ENCODE data around the gene HBEGF.

The HBEGF gene

DNA sequence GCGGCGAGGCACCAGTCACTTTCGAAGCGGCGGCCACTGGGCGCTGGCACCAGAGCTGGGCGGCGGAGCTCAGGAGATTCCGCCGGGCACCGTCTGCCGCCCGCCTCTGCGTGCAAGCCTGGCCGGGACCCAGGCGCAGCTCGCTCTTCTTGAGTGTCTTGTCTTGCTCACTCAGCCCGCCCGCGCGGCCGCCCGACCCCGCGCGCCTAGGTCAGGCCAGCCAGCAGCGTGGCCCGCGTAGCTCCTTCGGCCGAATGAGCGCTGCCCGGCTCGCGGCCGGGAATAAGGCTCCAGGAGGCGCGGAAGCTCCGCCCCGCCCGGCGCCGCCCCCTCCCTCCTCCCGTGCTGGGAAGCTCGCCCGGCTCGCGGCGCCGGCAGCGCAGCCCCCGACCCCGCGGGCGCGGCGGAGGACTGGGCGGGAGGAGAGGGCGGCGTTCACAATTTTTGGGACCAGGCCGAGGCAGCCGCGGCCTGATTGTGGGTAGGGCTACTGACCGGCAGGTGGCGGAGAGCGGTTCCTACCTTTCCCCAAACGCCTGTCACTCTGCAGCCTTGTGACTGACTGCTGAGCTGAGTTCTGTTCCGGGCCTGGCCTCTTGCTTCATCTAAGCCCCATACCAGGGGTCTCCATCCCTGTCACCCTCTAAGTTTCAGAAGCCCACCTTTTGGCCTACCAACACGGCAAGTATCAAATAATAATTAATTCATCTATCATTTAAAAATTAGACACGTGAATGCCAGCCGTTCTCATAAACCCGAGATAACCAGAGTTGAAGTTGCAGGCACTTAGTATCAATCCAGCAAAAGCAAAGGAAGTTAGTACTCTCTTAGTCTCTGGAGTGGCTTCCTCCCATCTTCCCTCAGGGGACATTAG, at the start of gene HBEGF:
HBEGF (minus strand) TSS at position 256 of the 874 bp plus-strand sequence. CDS start 275 bp downstream, outside the sequence.
- peak; percentile 55 for DNase-seq

DNA sequence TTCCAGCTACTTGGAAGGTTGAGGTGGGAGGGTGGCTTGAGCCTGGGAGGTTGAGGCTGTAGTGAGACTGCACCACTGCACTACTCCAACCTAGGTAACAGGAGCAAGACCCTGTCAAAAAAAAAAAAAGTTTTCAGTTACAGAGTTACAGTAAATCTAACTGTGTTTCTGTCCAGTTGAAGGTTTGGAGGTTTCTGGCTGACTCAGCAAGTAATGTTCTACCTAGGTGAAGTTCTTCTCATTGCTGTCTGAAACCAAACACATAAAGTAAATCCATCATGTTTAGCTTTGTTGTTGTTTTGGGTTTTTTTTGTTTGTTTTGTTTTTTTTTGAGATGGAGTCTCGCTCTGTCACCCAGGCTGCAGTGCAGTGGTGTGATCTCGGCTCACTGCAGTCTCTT, 47.3 kb upstream of the HBEGF start:
- no peak for DNase-seq

- no peak for DNase-seq
Measured at GRCh38 chr5:140391732-140392131, 45.3 kb upstream of the HBEGF start.

DNA sequence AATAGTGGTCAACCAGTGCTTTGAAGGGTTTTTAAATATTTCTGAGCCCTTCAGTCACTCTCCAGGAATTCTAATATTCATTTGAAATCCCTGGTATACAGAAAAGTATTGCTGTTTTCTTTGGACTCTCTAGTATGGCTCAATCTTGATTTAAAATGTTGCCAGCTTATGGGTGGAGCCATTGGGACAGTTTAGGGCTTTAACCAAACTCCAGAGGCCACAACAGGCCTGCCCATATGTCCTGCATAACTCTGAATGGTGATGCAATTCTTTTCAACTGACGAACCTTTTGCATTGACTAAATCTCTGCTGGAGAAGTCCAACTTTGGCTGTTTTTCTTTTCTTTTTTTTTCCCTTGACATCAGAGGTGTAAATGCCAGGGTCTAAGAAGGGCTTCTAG, 44.9 kb upstream of the HBEGF start:
- DNase-seq: no peak

DNA sequence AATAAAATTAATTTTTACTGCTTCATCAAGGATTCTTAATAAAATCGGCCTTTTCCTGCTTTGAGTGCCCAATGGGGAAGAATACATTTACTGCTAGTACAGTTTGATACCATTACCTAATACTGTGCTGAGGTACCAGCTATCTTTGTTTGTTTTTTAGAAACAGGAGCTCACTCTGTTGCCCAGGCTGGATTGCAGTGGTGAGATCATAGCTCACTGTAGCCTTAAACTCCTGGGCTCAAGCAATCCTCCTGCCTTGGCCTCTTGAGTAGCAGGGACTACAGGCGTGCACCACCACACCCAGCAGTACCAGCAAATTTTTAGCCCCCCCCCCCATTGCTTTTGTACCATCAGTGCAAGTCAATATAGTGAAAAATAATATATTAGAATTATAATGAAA, 41.6 kb upstream of the HBEGF start:
- no peak for DNase-seq

- DNase-seq: no peak
Measured at GRCh38 chr5:140383300-140383699, 36.9 kb upstream of the HBEGF start.

DNA sequence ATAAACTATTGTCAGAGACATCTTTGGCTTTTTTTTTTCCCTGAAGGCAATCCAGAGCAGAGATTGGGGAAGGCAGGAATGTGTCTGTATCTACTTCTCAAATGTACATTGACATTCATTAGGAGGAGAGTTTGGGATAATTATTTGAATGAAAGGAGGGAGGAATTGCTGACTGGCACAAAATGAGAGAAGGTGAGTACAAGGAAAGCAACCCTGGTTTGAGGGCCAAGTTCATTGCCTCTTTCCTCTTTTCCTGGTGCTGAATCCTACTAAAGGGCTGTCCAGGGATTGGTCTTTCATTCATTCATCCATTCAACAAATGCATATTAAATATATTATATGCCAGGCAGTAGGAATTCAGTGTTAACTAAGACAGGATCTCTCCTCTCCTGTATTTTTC, 36.5 kb upstream of the HBEGF start:
- DNase-seq: no peak

GRCh38 chr5:140381972-140382371, 35.6 kb upstream of the HBEGF start:
- no peak for DNase-seq

DNA sequence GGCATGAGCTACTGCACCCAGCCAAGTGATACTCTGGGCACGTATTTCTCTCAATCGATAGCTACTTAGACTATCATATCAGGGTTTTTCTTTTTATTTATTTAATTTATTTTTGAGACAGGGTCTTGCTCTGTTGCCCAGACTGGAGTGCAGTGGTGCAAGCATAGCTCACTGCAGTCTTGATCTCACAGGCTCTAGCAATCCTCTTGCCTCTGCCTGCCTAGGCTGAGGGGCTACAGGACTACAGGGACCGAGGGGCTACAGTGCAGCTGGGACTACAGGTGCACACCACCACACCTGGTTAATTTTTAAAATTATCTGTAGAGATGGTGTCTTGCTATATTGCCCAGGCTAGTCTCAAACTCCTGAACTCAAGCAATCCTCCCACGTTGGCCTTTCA, 34.9 kb upstream of the HBEGF start:
- DNase-seq: no peak

DNA sequence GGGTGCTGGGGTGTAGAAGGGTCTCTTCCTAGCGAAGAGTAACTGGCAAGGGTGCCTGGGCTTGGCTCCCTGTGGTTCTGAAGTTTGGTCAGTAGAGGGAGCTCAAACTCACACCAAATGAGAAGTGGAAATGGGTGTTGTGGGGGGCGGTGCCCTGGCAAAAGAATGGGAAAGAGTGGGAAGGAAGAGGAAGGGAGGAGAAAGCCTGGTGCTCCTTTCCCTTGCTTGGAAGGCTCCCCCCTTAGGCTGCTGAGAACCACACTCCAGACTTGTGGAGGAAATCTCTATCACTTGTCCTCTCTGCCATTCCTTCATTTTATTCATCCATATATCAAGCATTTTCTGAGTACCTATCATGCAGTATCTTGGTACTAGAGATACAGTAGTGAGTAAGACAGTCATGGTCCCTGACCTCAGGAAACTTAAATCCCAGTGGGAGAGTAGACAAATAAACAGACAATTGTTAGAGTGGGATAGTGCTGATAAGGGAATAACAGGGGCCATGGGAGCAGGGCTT, 26.6 kb upstream of the HBEGF start:
- DNase-seq: peak; percentile 51

GRCh38 chr5:140371356-140372151, 25.2 kb upstream of the HBEGF start:
- DNase-seq: no peak

- no peak for DNase-seq
Measured at GRCh38 chr5:140367256-140368013, 21.0 kb upstream of the HBEGF start.

- DNase-seq: no peak
Measured at GRCh38 chr5:140366589-140367255, 20.3 kb upstream of the HBEGF start.

GRCh38 chr5:140365941-140366340, 19.5 kb upstream of the HBEGF start:
- DNase-seq: no peak

DNA sequence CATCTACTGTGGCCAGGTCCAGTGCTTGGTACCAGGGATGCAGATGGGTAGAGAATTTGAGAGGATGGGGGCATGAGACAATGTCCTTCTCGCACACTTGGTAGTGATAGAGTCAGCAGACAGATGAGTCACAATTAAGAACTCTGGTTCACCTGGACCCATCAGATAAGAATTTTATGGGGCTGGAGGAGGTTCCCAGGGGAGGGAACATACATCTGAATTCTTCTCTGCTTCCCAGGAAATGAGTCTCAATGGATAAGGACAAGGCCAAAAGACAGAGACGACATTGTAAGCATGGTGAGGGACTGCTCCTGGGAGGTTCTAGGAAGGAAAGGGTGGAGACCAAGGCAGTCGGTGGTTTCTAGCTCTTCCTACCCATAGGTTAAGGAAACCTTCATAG, 18.9 kb upstream of the HBEGF start:
- no peak for DNase-seq

DNA sequence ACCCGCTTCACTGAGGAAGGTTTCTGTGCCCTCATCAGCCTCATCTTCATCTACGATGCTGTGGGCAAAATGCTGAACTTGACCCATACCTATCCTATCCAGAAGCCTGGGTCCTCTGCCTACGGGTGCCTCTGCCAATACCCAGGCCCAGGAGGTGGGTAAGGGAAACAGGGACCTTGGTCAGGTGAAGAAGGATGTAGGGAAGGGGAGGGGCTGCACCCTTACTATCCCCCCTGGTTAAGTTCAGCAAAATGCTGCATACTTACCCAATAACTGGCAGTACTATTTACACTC, 18.0 kb upstream of the HBEGF start:
- no peak for DNase-seq

GRCh38 chr5:140363631-140364471, 17.4 kb upstream of the HBEGF start:
- no peak for DNase-seq

DNA sequence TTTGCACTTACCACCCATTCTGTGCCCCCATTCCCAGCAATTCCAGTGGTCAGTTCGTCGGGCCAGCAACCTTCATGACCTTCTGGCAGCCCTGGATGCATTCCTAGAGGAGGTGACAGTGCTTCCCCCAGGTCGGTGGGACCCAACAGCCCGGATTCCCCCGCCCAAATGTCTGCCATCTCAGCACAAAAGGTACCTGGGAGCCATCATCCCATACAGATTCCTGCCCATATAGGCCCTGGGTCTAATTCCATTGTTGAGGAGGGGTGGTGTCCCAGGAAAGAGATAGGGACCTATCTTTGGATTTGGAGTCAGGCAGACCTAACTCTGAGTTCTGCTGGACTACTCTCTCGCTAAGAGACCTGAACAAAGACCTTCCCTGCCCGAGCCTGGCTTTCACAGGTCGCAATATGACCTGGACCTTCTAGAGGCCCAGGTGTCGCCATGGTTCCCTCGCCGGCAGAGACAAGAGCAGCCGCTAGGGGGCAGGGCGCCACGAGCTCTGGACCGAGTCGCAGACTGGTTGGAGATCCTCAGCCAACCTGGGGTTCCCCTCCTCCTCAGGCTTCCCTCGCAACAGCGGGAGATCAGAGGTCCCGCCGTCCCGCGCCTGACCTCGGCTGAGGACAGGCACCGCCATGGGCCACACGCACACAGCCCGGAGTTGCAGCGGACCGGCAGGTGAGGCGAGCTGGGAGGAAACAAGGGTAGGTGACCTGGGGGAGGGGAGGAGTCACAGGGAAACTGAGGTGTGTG, 16.6 kb upstream of the HBEGF start:
- DNase-seq: peak; percentile 56

DNA sequence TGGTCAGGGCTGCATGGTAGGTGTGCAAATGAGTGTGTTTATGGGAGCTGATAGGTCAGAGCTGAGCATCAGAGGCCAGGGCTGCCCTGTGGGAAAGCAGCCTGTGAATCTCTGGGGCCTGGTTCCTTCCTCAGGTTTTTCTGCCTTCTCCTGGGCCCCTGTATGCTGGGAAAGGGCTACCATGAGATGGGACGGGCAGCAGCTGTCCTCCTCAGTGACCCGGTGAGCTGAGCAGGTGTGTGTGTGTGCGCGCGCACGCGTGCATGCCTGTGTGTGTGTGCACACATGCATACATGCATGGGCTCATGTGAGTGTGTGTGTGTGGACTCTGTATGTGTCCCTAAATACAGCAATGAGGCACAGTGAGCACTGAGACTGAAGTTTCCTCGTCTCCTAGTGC, 15.9 kb upstream of the HBEGF start:
- DNase-seq: no peak

DNA sequence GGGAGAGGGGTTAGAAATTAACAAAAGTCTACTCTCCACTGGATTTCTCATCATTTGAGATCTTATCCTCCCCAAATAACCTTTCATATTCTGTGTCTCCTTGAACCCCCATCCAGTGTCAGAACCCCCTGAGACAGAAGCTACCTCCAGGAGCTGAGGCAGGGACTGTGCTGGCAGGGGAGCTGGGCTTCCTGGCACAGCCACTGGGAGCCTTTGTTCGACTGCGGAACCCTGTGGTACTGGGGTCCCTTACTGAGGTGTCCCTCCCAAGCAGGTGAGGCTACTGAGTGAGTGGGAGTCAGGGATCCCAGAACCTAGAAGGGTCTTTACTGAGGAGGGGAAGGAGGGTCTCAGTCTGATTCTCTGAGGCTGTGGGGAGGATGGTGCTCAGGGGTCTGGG, 15.5 kb upstream of the HBEGF start:
- no peak for DNase-seq
